Left lung (tissue), 10 donors: ENCODE measurements around the gene NOVA1. TPM values are rescaled to one million over a fixed set of nuclear protein-coding genes. Genes with fewer than 3 reads are reported as not detected.
A peak's percentile ranks its signal among the peaks of the same experiment; 100 is the strongest.

Experiments used
- ATAC-seq: fragments of 200-7000 bp; cut with Tn5 transposase; one replicate; pipeline ENCODE4 v1.9.1; 2020; ENCODE audit warnings: moderate library complexity
- DNase-seq, 4 donors: peaks; one replicate each; pipeline ENCODE4 v3.0.0-alpha.2; 2013 to 2020
- H3K27ac ChIP-seq, 2 donors: fragments of 200-600 bp; sonication (generic) in 1 of 2; one replicate each; pipeline versions ENCODE4 v1.5.0 to v1.8.0; 2020 to 2021
- H3K27me3 ChIP-seq, 2 donors: fragments of 200-600 bp; sonication (generic) in 1 of 2; one replicate each; pipeline versions ENCODE4 v1.5.0 to v1.8.0; 2020 to 2021
- H3K36me3 ChIP-seq, 2 donors: fragments of 200-600 bp; sonication (generic) in 1 of 2; one replicate each; pipeline versions ENCODE4 v1.5.0 to v1.8.0; 2020 to 2021
- H3K4me1 ChIP-seq, 2 donors: fragments of 200-600 bp; one replicate each; pipeline ENCODE4 v1.8.0; 2021
- H3K4me3 ChIP-seq, 2 donors: fragments of 200-600 bp; sonication (generic) in 1 of 2; one replicate each; pipeline versions ENCODE4 v1.5.0 to v1.8.0; 2020 to 2021; ENCODE audit warnings: mild to moderate bottlenecking in 1 of 2
- H3K9me3 ChIP-seq, 2 donors: fragments of 200-600 bp; sonication (generic) in 1 of 2; one replicate each; pipeline versions ENCODE4 v1.5.0 to v1.8.0; 2020 to 2021
- intact Hi-C, 2 donors: fragments of 100-400 bp; cut with DNase I; formaldehyde crosslinking; loops; one replicate each; pipeline versions ENCODE4 v1.11.2 to v1.14.2; 2022
- polyA plus RNA-seq, 6 donors: library from polyadenylated mRNA; unstranded; fragments of 120-200 nt; gene quantifications; one replicate each; pipeline ENCODE4 v1.2.1, GENCODE V29; 2013; ENCODE audit not compliant: insufficient read length in 6 of 6
- total RNA-seq, 2 donors: library from RNA; stranded (reverse); fragmentation: NEBNext Ultra II Directional; extraction: Animal tissue kit (Norgen Biotek cat#: 25700); gene quantifications; one replicate each; pipeline ENCODE4 v1.2.1, GENCODE V29; 2021
- TF ChIP-seq, protein P1 (sequence below), 2 donors: fragments of 200-600 bp; sonication (generic) in 1 of 2; IDR thresholded peaks; one replicate each; pipeline versions ENCODE4 v1.5.0 to v1.8.0; 2021; ENCODE audit warnings: antibody characterized with exemption in 2 of 2
- donor health status: DM: no; HTN: yes; CAD: no.
- donor health status: DM: no; HTN: no; CAD: no.

The NOVA1 gene
- total and polyA plus RNA-seq, 8 donors = 1.5 to 21.8 (median 16.0) TPM

DNA sequence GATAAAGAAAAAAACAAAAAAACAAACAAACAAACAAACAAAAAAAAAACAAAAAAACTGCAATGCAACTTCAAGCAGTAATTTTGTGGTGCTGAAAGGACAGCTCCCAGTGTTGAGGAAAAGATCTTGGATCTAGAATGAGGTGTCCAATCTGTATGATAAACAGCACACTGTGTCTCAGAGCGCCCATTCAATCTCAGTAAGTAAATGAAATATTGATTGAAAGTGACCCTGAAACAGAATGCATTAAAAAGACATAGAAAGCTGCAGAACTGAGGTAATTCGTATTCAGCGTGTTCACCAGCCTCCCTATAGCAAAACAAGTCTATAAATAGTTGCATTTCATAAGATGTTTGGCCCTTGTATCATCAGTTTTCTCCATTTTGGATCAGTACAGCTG is 153.0 kb downstream of the NOVA1 start:
- Histone ChIP-seq H3K4me1 (no peaks in the 10 kb centered on the region), H3K4me3 (no peak overlapping the region), H3K27ac (no peak overlapping the region), H3K36me3 (no peaks in the 10 kb centered on the region), H3K9me3 (no peaks in the 10 kb centered on the region), H3K27me3 (no peaks in the 10 kb centered on the region)
- ATAC-seq (no peak), DNase-seq (peak in 1 of 4 donors; percentile 32)
- intact Hi-C loops = no loop called here
- TF ChIP-seq, protein P1, sequence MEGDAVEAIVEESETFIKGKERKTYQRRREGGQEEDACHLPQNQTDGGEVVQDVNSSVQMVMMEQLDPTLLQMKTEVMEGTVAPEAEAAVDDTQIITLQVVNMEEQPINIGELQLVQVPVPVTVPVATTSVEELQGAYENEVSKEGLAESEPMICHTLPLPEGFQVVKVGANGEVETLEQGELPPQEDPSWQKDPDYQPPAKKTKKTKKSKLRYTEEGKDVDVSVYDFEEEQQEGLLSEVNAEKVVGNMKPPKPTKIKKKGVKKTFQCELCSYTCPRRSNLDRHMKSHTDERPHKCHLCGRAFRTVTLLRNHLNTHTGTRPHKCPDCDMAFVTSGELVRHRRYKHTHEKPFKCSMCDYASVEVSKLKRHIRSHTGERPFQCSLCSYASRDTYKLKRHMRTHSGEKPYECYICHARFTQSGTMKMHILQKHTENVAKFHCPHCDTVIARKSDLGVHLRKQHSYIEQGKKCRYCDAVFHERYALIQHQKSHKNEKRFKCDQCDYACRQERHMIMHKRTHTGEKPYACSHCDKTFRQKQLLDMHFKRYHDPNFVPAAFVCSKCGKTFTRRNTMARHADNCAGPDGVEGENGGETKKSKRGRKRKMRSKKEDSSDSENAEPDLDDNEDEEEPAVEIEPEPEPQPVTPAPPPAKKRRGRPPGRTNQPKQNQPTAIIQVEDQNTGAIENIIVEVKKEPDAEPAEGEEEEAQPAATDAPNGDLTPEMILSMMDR (IDR thresholded peaks at IDR 0.05) = no peak

DNA sequence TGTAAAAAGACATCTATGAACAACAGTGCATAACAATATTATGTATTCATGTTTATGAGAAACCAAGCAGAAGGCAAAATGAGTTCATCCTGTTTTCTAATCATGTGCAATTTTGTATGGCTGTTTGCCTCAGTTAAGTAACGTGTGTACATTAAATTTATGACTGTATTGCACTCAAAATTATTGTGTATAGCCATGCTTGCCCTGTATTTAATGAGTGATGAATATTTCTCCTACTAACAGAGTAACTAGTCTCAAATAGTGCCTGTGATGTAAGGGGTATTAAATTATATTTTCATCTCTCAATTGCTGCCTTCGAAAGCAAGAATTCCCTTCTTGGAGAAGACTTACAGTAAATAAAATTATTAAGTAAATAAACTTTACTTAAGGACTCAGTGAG is 154.2 kb downstream of the NOVA1 start:
- DNase-seq (no peak), ATAC-seq (no peak)
- intact Hi-C loops = no loop called here
- no peaks in the 10 kb centered on the region for H3K27me3 ChIP-seq
- TF ChIP-seq, protein P1 (IDR thresholded peaks at IDR 0.05) = no peak
- H3K36me3 ChIP-seq = no peaks in the 10 kb centered on the region
- no peak overlapping the region for H3K27ac ChIP-seq
- no peaks in the 10 kb centered on the region for H3K9me3 ChIP-seq
- H3K4me3 ChIP-seq = no peak overlapping the region
- H3K4me1 ChIP-seq = no peaks in the 10 kb centered on the region

DNA sequence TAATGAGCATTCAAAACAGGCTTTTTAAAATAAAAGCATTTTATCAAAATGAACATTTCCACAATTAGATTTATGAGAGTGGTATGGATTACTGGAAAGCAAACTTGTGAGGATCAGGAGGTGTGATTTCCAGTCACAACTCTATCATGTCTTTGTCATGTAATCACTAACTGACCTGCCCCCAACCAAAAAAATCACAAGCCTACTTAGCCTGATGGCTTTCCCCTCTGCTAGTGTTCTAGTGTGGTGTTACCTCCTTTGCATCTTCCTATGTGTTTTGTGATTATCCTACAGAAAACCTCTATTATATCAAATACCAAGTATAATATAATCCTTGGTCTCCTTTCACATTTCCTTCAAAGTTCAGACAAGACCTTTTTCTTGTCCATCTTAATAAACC is 168.6 kb downstream of the NOVA1 start:
- ATAC-seq (no peak), DNase-seq (no peak)
- TF ChIP-seq, protein P1 (IDR thresholded peaks at IDR 0.05) = no peak
- Histone ChIP-seq H3K27me3 (no peaks in the 10 kb centered on the region), H3K4me1 (no peaks in the 10 kb centered on the region), H3K4me3 (no peak overlapping the region), H3K27ac (no peak overlapping the region), H3K9me3 (no peaks in the 10 kb centered on the region), H3K36me3 (no peaks in the 10 kb centered on the region)
- intact Hi-C loops = no loop called here

DNA sequence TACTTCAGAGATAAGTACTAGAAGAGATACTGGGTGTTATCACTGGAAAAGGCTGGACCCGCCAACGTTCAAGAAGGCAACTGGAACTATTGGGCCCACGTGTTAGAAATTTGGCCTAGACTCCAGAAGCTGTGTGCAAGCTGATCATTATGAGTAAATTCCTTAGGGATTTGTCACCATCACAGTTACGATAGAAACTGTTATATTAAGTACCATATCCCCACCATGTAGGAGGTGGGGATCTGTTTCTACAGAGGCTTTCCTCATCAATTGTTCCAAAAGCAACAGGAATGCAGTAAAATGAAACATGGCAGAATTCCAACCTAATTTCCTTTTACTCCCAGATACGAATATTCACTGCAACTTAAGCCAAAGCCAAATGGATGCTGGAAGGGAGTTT is 170.7 kb downstream of the NOVA1 start:
- DNase-seq (peak in 1 of 4 donors; percentile 24), ATAC-seq (no peak)
- H3K36me3 ChIP-seq = no peaks in the 10 kb centered on the region
- no peak overlapping the region for H3K27ac ChIP-seq
- intact Hi-C loops = no loop called here
- H3K9me3 ChIP-seq = no peaks in the 10 kb centered on the region
- TF ChIP-seq, protein P1 (IDR thresholded peaks at IDR 0.05) = no peak
- H3K27me3 ChIP-seq = no peaks in the 10 kb centered on the region
- H3K4me1 ChIP-seq = no peaks in the 10 kb centered on the region
- H3K4me3 ChIP-seq = no peak overlapping the region

DNA sequence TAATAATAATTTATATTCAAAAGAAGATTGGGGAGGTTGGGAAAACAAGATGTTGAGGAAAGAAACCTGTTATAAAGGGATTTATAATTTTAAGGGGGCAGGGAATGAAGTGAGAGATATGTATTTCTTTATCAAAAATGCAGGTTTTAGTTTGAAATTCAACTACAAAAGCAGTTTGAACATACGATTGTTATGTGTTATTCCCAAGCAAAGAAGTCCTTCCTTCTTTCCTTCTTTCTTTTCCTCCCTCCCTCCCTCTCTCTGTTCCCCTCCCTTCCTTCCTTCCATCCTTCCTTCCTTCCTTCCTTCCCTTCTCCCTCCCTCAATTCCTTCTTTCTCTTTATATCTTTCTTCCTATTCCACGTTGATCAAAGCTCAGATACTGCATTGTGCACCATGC is 173.3 kb downstream of the NOVA1 start:
- H3K9me3 ChIP-seq = no peaks in the 10 kb centered on the region
- intact Hi-C loops = no loop called here
- no peaks in the 10 kb centered on the region for H3K36me3 ChIP-seq
- ATAC-seq = no peak
- DNase-seq = no peak
- H3K4me1 ChIP-seq = no peaks in the 10 kb centered on the region
- H3K4me3 ChIP-seq = no peak overlapping the region
- TF ChIP-seq, protein P1 (IDR thresholded peaks at IDR 0.05) = no peak
- no peaks in the 10 kb centered on the region for H3K27me3 ChIP-seq
- H3K27ac ChIP-seq = no peak overlapping the region
